ENCODE measurements around the gene ERAL1.
A peak's percentile ranks its signal among the peaks of the same experiment; 100 is the strongest.
"Not testable (repeated sequence)": the region's sequence is repeated elsewhere in the genome, so short reads cannot be mapped to it uniquely, and the experiment has no call there.

ERAL1 gene

GRCh38 chr17:28898527-28898955 is 43.7 kb downstream of the ERAL1 start:
- POLR2A ChIA-PET = interaction anchor here (0.7 to 3.7 kb wide), 12 partner anchors 12 to 1043 kb away, joined by 3 to 35 read pairs (median 4); partner anchors contain the start of genes FAM222B, NEK8, PHF12 and RPL23A
- CTCF ChIA-PET = interaction anchor here (0.7 to 4.7 kb wide), 5 partner anchors 10 to 252 kb away, joined by 3 to 17 read pairs (median 4); partner anchors contain the start of gene TLCD1
- DNase-seq (ENCODE audit: extremely low spot score) = no peak
- TF ChIP-seq SP1 (IDR thresholded peaks at IDR 0.05) (no peak), ZNF384 (IDR thresholded peaks at IDR 0.05) (no peak), HDGF (IDR thresholded peaks at IDR 0.05; ENCODE audit: borderline replicate concordance) (no peak), BHLHE40 (IDR thresholded peaks at IDR 0.05; ENCODE audit: borderline replicate concordance) (no peak), NFRKB (IDR thresholded peaks at IDR 0.05) (no peak), ELF4 (IDR thresholded peaks at IDR 0.05) (no peak), SUZ12 (IDR thresholded peaks at IDR 0.05) (no peak), FOXA1 (IDR thresholded peaks at IDR 0.05) (no peak), ARNT (IDR thresholded peaks at IDR 0.05) (no peak), L3MBTL2 (conservative IDR thresholded peaks at IDR 0.05) (no peak), TARDBP (IDR thresholded peaks at IDR 0.05) (no peak), PKNOX1 (IDR thresholded peaks at IDR 0.05) (no peak), FOXK2 (IDR thresholded peaks at IDR 0.05) (no peak), CTBP1 (IDR thresholded peaks at IDR 0.05; ENCODE audit: borderline replicate concordance) (no peak), LEF1 (IDR thresholded peaks at IDR 0.05; ENCODE audit: borderline replicate concordance) (no peak), FOXM1 (IDR thresholded peaks at IDR 0.05; ENCODE audit: borderline replicate concordance) (no peak)

GRCh38 chr17:28899212-28899815 is 44.5 kb downstream of the ERAL1 start:
- no peak for DNase-seq (ENCODE audit: extremely low spot score)
- ChIA-PET POLR2A (interaction anchor here (0.7 to 3.7 kb wide), 8 partner anchors 12 to 171 kb away, joined by 3 to 35 read pairs (median 8); partner anchors contain the start of genes FAM222B, NEK8 and PHF12), CTCF (interaction anchor here (0.7 to 4.7 kb wide), 3 partner anchors 135 to 175 kb away, joined by 3 to 17 read pairs (median 3); partner anchors contain the start of gene TLCD1)

GRCh38 chr17:28900986-28901726 is 46.3 kb downstream of the ERAL1 start:
- POLR2A ChIA-PET = interaction anchor here (1.4 to 3.4 kb wide), 6 partner anchors 9 to 185 kb away, joined by 3 to 10 read pairs (median 5); partner anchors contain the start of genes FAM222B and RPL23A
- CTCF ChIA-PET = interaction anchor here (0.9 to 1.7 kb wide), 3 partner anchors 37 to 174 kb away, joined by 5 to 6 read pairs (median 6); partner anchors contain the start of gene TLCD1
- TF ChIP-seq ARNT (IDR thresholded peaks at IDR 0.05) (no peak), TARDBP (IDR thresholded peaks at IDR 0.05) (no peak), FOXM1 (IDR thresholded peaks at IDR 0.05; ENCODE audit: borderline replicate concordance) (no peak), SP1 (IDR thresholded peaks at IDR 0.05) (no peak), FOXK2 (IDR thresholded peaks at IDR 0.05) (no peak), CTBP1 (IDR thresholded peaks at IDR 0.05; ENCODE audit: borderline replicate concordance) (no peak)
- no peak for DNase-seq (ENCODE audit: extremely low spot score)

More at GRCh38 chr17:28899212-28899815, 44.5 kb downstream of the ERAL1 start:
- TF ChIP-seq FOXM1 (IDR thresholded peaks at IDR 0.05; ENCODE audit: borderline replicate concordance) (no peak), ARNT (IDR thresholded peaks at IDR 0.05) (no peak), L3MBTL2 (conservative IDR thresholded peaks at IDR 0.05) (no peak), ZNF384 (IDR thresholded peaks at IDR 0.05) (no peak), SUZ12 (IDR thresholded peaks at IDR 0.05) (no peak), SP1 (IDR thresholded peaks at IDR 0.05) (no peak), LEF1 (IDR thresholded peaks at IDR 0.05; ENCODE audit: borderline replicate concordance) (no peak), BHLHE40 (IDR thresholded peaks at IDR 0.05; ENCODE audit: borderline replicate concordance) (no peak), FOXA1 (IDR thresholded peaks at IDR 0.05) (no peak), NFRKB (IDR thresholded peaks at IDR 0.05) (no peak), HDGF (IDR thresholded peaks at IDR 0.05; ENCODE audit: borderline replicate concordance) (no peak), CTBP1 (IDR thresholded peaks at IDR 0.05; ENCODE audit: borderline replicate concordance) (no peak)

GRCh38 chr17:28901866-28902818 is 47.3 kb downstream of the ERAL1 start:
- peak; percentile 35 for DNase-seq (ENCODE audit: extremely low spot score)
- ChIA-PET CTCF (interaction anchor here (0.6 to 1.7 kb wide), 9 partner anchors 8 to 177 kb away, joined by 3 to 9 read pairs (median 5); partner anchors contain the start of gene TLCD1), POLR2A (interaction anchor here (0.9 to 3.4 kb wide), 6 partner anchors 10 to 186 kb away, joined by 3 to 10 read pairs (median 5); partner anchors contain the start of gene RPL23A)
- TF ChIP-seq L3MBTL2 (conservative IDR thresholded peaks at IDR 0.05) = peak; percentile 59
- no peak for TF ChIP-seq NFRKB (IDR thresholded peaks at IDR 0.05)

- no peak for TF ChIP-seq TARDBP (IDR thresholded peaks at IDR 0.05)
- TF ChIP-seq ARNT (IDR thresholded peaks at IDR 0.05) = peak; percentile 67; the same call in 1 of the 2 replicates
- peak; percentile 88 for DNase-seq (ENCODE audit: extremely low spot score)
- POLR2A ChIA-PET = interaction anchor here (0.9 to 3.4 kb wide), 4 partner anchors 11 to 183 kb away, joined by 3 to 9 read pairs (median 5); partner anchors contain the start of gene RPL23A
- CTCF ChIA-PET = interaction anchor here (0.6 to 1.7 kb wide), 9 partner anchors 9 to 182 kb away, joined by 3 to 9 read pairs (median 4); partner anchors contain the start of gene TLCD1
These were observed 48.2 kb downstream of the ERAL1 start, which contains the start of gene DHRS13 for GRCh38 chr17:28902819-28903545. TSS of gene DHRS13 (minus strand) at chr17:28903079. CDS start at chr17:28902944, 135 bp downstream.

GRCh38 chr17:28903546-28903841 is 48.7 kb downstream of the ERAL1 start:
- POLR2A ChIA-PET = interaction anchor here (3.4 kb wide), 1 partner anchor 46 kb away, joined by 9 read pairs; no protein-coding TSS in a partner anchor
- CTCF ChIA-PET = interaction anchor here (0.6 to 1.2 kb wide), 2 partner anchors 177 to 182 kb away, joined by 3 to 4 read pairs; no protein-coding TSS in a partner anchor
- not testable (repeated sequence) for DNase-seq (ENCODE audit: extremely low spot score)
